B cell (primary cell): ENCODE results near the gene PLIN5.

Experiments
- EZH2 ChIP-seq: IDR thresholded peaks from 2 replicates; pipeline ENCODE4 v1.6.1; 2012; ENCODE audit warnings: borderline replicate concordance, low read depth, mild to moderate bottlenecking, moderate library complexity, low read length; ENCODE audit not compliant: insufficient read depth, poor library complexity, severe bottlenecking
- TF ChIP-seq, protein P1 (sequence below): fragments of 200-600 bp; IDR thresholded peaks from one replicate; pipeline ENCODE4 v1.8.0; 2022; ENCODE audit warnings: antibody characterized with exemption, mild to moderate bottlenecking

DNA sequence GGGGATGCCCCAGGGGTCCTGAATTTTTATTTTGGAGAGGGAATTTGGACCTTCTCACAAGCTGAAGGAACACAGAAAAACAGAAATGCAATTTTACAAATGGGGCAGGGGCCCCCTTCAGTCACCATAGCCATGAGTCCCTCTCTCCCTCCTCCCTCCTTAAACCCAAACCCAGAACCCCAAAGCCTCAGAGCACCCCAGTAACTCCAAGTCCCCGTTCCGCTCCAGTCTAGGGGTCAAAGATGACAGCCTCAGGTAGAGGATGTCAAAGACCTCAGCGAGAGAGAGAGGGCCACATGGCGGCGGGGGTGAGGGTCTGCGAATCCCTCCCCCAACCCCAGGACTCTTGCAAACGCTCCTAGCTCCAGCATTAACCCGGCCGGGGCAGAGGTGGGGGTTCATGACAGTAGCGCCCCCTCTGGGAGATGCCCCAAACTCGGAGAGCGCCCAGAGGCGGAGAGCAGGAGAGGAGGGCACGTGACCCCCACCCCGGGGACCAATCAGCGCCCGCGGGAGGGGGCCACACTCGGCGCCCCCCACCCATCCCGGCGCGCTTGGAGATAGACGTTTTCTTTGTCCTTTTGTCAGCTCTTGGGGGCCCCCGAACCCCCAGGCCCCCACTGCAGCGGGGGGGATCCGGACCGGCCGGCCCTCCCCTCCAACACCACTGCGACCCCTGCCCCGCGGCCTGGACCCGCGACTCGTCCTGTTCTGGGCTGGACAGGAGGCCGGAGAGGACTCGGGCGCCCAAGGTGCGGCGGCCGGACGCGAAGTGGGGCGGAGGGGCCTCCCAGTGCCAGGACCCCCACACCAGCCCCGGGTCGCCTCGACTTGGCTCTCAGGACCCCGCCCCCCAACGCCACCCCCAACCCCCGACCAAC is 45.2 kb upstream of the PLIN5 start:
- no peak for TF ChIP-seq EZH2
- TF ChIP-seq, protein P1, sequence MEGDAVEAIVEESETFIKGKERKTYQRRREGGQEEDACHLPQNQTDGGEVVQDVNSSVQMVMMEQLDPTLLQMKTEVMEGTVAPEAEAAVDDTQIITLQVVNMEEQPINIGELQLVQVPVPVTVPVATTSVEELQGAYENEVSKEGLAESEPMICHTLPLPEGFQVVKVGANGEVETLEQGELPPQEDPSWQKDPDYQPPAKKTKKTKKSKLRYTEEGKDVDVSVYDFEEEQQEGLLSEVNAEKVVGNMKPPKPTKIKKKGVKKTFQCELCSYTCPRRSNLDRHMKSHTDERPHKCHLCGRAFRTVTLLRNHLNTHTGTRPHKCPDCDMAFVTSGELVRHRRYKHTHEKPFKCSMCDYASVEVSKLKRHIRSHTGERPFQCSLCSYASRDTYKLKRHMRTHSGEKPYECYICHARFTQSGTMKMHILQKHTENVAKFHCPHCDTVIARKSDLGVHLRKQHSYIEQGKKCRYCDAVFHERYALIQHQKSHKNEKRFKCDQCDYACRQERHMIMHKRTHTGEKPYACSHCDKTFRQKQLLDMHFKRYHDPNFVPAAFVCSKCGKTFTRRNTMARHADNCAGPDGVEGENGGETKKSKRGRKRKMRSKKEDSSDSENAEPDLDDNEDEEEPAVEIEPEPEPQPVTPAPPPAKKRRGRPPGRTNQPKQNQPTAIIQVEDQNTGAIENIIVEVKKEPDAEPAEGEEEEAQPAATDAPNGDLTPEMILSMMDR = no peak
